ENCODE results near the gene ELF5.

GRCh38 chr11:34525888-34526657, 12.5 kb upstream of the ELF5 start:
- TF ChIP-seq CTCF (IDR thresholded peaks at IDR 0.05) = no peak
- TF ChIP-seq POLR2A (IDR thresholded peaks at IDR 0.05) = no peak
